ENCODE measurements around the gene VIL1.

DNA sequence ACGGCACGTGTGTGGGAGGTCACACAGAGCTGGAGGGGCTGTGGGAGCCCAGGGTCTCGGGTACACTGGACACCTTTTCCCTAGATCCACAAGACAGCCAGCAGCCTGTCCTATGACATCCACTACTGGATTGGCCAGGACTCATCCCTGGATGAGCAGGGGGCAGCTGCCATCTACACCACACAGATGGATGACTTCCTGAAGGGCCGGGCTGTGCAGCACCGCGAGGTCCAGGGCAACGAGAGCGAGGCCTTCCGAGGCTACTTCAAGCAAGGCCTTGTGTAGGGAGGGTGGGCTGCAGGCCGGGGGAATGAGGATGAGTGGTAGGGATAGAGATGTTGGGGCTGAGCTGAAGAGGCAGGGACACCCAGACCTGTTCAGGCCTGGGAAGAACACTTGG, 6.6 kb downstream of the VIL1 start:
- TF ChIP-seq, protein P1, sequence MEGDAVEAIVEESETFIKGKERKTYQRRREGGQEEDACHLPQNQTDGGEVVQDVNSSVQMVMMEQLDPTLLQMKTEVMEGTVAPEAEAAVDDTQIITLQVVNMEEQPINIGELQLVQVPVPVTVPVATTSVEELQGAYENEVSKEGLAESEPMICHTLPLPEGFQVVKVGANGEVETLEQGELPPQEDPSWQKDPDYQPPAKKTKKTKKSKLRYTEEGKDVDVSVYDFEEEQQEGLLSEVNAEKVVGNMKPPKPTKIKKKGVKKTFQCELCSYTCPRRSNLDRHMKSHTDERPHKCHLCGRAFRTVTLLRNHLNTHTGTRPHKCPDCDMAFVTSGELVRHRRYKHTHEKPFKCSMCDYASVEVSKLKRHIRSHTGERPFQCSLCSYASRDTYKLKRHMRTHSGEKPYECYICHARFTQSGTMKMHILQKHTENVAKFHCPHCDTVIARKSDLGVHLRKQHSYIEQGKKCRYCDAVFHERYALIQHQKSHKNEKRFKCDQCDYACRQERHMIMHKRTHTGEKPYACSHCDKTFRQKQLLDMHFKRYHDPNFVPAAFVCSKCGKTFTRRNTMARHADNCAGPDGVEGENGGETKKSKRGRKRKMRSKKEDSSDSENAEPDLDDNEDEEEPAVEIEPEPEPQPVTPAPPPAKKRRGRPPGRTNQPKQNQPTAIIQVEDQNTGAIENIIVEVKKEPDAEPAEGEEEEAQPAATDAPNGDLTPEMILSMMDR (IDR thresholded peaks at IDR 0.05): no peak
- no peak for TF ChIP-seq POLR2A (IDR thresholded peaks at IDR 0.05)

Data from prostate gland (tissue), 2 donors.